Measurements from ENCODE around the gene CCDC138. TPM values are rescaled to one million over a fixed set of nuclear protein-coding genes. Genes with fewer than 3 reads are reported as not detected.
A peak's percentile ranks its signal among the peaks of the same experiment; 100 is the strongest.

Gene CCDC138
- total RNA-seq, 1 donor from 2014 or later: 20.1 TPM

- peaks cover 21% of the 10 kb centered on the region for H3K9me3 Mint-ChIP-seq
- no peaks in the 10 kb centered on the region for H3K27me3 Mint-ChIP-seq
- peaks cover 2% of the 10 kb centered on the region for H3K4me1 Mint-ChIP-seq
- peaks cover 58% of the 10 kb centered on the region for H3K36me3 Mint-ChIP-seq (ENCODE audit: low read depth)
- H3K4me3 Mint-ChIP-seq: no peak overlapping the region
- intact Hi-C loops (cut with micrococcal nuclease): no loop called here
- H3K27ac Mint-ChIP-seq: no peak overlapping the region
- no peak for DNase-seq
These were observed 24.7 kb downstream of the CCDC138 start for GRCh38 chr2:108810993-108811957.

- Mint-ChIP-seq H3K36me3 (ENCODE audit: low read depth) (peaks cover 60% of the 10 kb centered on the region), H3K9me3 (peaks cover 16% of the 10 kb centered on the region), H3K27me3 (no peaks in the 10 kb centered on the region), H3K4me1 (peaks cover 2% of the 10 kb centered on the region), H3K27ac (no peak overlapping the region), H3K4me3 (no peak overlapping the region)
- DNase-seq: no peak
- intact Hi-C loops (cut with micrococcal nuclease): loop anchor here (2.0 kb wide), 1 partner anchor 63 kb away; no protein-coding TSS in a partner anchor
These were observed 27.2 kb downstream of the CCDC138 start for GRCh38 chr2:108813732-108814131.

- no peak overlapping the region for H3K4me3 Mint-ChIP-seq
- DNase-seq: no peak
- no peaks in the 10 kb centered on the region for H3K27me3 Mint-ChIP-seq
- H3K36me3 Mint-ChIP-seq (ENCODE audit: low read depth): peaks cover 53% of the 10 kb centered on the region
- H3K27ac Mint-ChIP-seq: no peak overlapping the region
- no peaks in the 10 kb centered on the region for H3K4me1 Mint-ChIP-seq
- intact Hi-C loops (cut with micrococcal nuclease): no loop called here
- H3K9me3 Mint-ChIP-seq: peaks cover 12% of the 10 kb centered on the region
These were observed 33.9 kb downstream of the CCDC138 start for GRCh38 chr2:108820482-108820881.

- Mint-ChIP-seq H3K36me3 (ENCODE audit: low read depth) (peaks cover 38% of the 10 kb centered on the region), H3K4me1 (no peaks in the 10 kb centered on the region), H3K9me3 (peaks cover 12% of the 10 kb centered on the region), H3K27ac (no peak overlapping the region), H3K27me3 (no peaks in the 10 kb centered on the region), H3K4me3 (no peak overlapping the region)
- intact Hi-C loops (cut with micrococcal nuclease): no loop called here
- DNase-seq: no peak
These were observed 36.7 kb downstream of the CCDC138 start for GRCh38 chr2:108823286-108823685.

- no peaks in the 10 kb centered on the region for H3K27me3 Mint-ChIP-seq
- peaks cover 35% of the 10 kb centered on the region for H3K36me3 Mint-ChIP-seq (ENCODE audit: low read depth)
These were observed 37.9 kb downstream of the CCDC138 start for GRCh38 chr2:108824316-108825070.

GRCh38 chr2:108825254-108825653 lies 38.7 kb downstream of the CCDC138 start:
- H3K4me3 Mint-ChIP-seq: no peak overlapping the region
- peaks cover 30% of the 10 kb centered on the region for H3K36me3 Mint-ChIP-seq (ENCODE audit: low read depth)
- no peak for DNase-seq
- no peak overlapping the region for H3K27ac Mint-ChIP-seq
- no peaks in the 10 kb centered on the region for H3K27me3 Mint-ChIP-seq
- no peaks in the 10 kb centered on the region for H3K4me1 Mint-ChIP-seq
- intact Hi-C loops (cut with micrococcal nuclease): no loop called here
- peaks cover 2% of the 10 kb centered on the region for H3K9me3 Mint-ChIP-seq

More at GRCh38 chr2:108824316-108825070, 37.9 kb downstream of the CCDC138 start:
- intact Hi-C loops (cut with micrococcal nuclease): no loop called here
- H3K4me3 Mint-ChIP-seq: no peak overlapping the region
- H3K9me3 Mint-ChIP-seq: peaks cover 9% of the 10 kb centered on the region
- no peaks in the 10 kb centered on the region for H3K4me1 Mint-ChIP-seq
- no peak overlapping the region for H3K27ac Mint-ChIP-seq
- DNase-seq: no peak

GRCh38 chr2:108825736-108826135 lies 39.2 kb downstream of the CCDC138 start:
- no peak for DNase-seq
- intact Hi-C loops (cut with micrococcal nuclease): no loop called here
- Mint-ChIP-seq H3K4me3 (no peak overlapping the region), H3K9me3 (no peaks in the 10 kb centered on the region), H3K36me3 (ENCODE audit: low read depth) (peaks cover 27% of the 10 kb centered on the region), H3K27me3 (no peaks in the 10 kb centered on the region), H3K4me1 (no peaks in the 10 kb centered on the region), H3K27ac (no peak overlapping the region)

GRCh38 chr2:108829578-108830310 lies 43.2 kb downstream of the CCDC138 start:
- intact Hi-C loops (cut with micrococcal nuclease): no loop called here
- Mint-ChIP-seq H3K9me3 (peaks cover 11% of the 10 kb centered on the region), H3K36me3 (ENCODE audit: low read depth) (peaks cover 31% of the 10 kb centered on the region), H3K4me1 (peaks cover 14% of the 10 kb centered on the region), H3K27me3 (no peaks in the 10 kb centered on the region), H3K27ac (no peak overlapping the region), H3K4me3 (no peak overlapping the region)
- DNase-seq: no peak

- peaks cover 30% of the 10 kb centered on the region for H3K9me3 Mint-ChIP-seq
- no peak for DNase-seq
- peak overlapping the region; percentile 86 for H3K27ac Mint-ChIP-seq
- peaks cover 35% of the 10 kb centered on the region for H3K36me3 Mint-ChIP-seq (ENCODE audit: low read depth)
- H3K27me3 Mint-ChIP-seq: no peaks in the 10 kb centered on the region
- H3K4me3 Mint-ChIP-seq: no peak overlapping the region
- H3K4me1 Mint-ChIP-seq: peaks cover 20% of the 10 kb centered on the region
- intact Hi-C loops (cut with micrococcal nuclease): no loop called here
These were observed 46.6 kb downstream of the CCDC138 start for GRCh38 chr2:108833219-108833618.

GRCh38 chr2:108834620-108835019 lies 48.0 kb downstream of the CCDC138 start:
- Mint-ChIP-seq H3K4me3 (peak overlapping the region; percentile 35), H3K27ac (peak overlapping the region; percentile 64), H3K36me3 (ENCODE audit: low read depth) (peaks cover 35% of the 10 kb centered on the region), H3K27me3 (no peaks in the 10 kb centered on the region), H3K4me1 (peaks cover 20% of the 10 kb centered on the region), H3K9me3 (peaks cover 30% of the 10 kb centered on the region)
- DNase-seq: no peak
- intact Hi-C loops (cut with micrococcal nuclease): no loop called here

- intact Hi-C loops (cut with micrococcal nuclease): no loop called here
- Mint-ChIP-seq H3K4me3 (no peak overlapping the region), H3K4me1 (peaks cover 20% of the 10 kb centered on the region), H3K36me3 (ENCODE audit: low read depth) (peaks cover 37% of the 10 kb centered on the region), H3K27ac (peak overlapping the region; percentile 64), H3K9me3 (peaks cover 30% of the 10 kb centered on the region), H3K27me3 (no peaks in the 10 kb centered on the region)
- DNase-seq: no peak
These were observed 48.5 kb downstream of the CCDC138 start for GRCh38 chr2:108835040-108835439.

GRCh38 chr2:108837198-108837597 lies 50.6 kb downstream of the CCDC138 start:
- no peak for DNase-seq
- peaks cover 52% of the 10 kb centered on the region for H3K36me3 Mint-ChIP-seq (ENCODE audit: low read depth)
- no peak overlapping the region for H3K27ac Mint-ChIP-seq
- H3K27me3 Mint-ChIP-seq: no peaks in the 10 kb centered on the region
- intact Hi-C loops (cut with micrococcal nuclease): no loop called here
- no peak overlapping the region for H3K4me3 Mint-ChIP-seq
- peaks cover 40% of the 10 kb centered on the region for H3K9me3 Mint-ChIP-seq
- peaks cover 18% of the 10 kb centered on the region for H3K4me1 Mint-ChIP-seq

- no peaks in the 10 kb centered on the region for H3K27me3 Mint-ChIP-seq
- intact Hi-C loops (cut with micrococcal nuclease): no loop called here
- no peak overlapping the region for H3K27ac Mint-ChIP-seq
These were observed 54.9 kb downstream of the CCDC138 start for GRCh38 chr2:108841506-108841905.

More at GRCh38 chr2:108841506-108841905, 54.9 kb downstream of the CCDC138 start:
- DNase-seq: no peak
- no peak overlapping the region for H3K4me3 Mint-ChIP-seq
- no peaks in the 10 kb centered on the region for H3K4me1 Mint-ChIP-seq
- H3K36me3 Mint-ChIP-seq (ENCODE audit: low read depth): peaks cover 46% of the 10 kb centered on the region
- H3K9me3 Mint-ChIP-seq: peaks cover 21% of the 10 kb centered on the region

All from activated CD4-positive, alpha-beta T cell treated with anti-CD3 and anti-CD28 coated beads, Interleukin-2, amount 10 ng/mL, durations not matched to agents 24 days and 14 days (primary cell).